GM19240 (cell line): ENCODE results near the gene HDGFL2.
"Not testable (repeated sequence)": the region's sequence is repeated elsewhere in the genome, so short reads cannot be mapped to it uniquely, and the experiment has no call there.

ENCODE experiments used
- DNase-seq: peaks from one replicate; pipeline ENCODE4 v3.0.0; 2011; ENCODE audit warnings: low spot score; ENCODE audit not compliant: insufficient read length

HDGFL2 gene

DNA sequence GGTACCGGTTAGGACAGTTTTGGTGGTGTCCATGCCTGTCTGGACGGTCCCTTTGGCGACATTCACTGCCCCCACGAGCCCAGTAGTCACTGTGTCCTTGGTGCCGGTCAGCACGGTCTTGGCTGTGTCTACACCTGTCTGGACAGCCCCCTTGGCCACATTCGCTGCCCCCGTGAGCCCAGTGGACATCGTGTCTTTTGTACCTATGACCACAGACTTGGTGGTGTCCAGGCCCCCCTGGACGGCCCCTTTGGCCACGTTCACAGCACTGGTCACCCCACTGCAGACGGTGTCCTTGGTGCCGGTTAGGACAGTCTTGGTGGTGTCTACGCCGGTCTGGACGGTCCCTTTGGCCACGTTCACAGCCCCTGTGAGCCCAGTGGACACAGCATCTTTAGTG is 40.0 kb downstream of the HDGFL2 start:
- DNase-seq, result no peak

DNA sequence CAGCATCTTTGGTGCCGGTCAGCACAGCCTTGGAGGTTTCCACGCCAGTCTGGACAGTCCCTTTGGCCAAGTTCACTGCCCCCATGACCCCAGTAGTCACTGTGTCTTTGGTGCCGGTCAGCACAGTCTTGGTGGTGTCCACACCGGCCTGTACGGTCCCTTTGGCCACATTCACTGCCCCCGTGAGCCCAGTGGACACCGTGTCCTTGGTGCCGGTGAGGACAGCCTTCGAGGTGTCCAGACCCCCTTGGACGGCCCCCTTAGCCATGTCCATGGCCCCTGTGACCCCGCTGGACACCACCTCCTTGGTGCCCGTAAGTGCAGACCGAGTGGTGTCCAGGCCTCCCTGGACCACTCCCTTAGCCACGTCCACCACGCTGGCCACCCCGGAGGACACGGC is 41.2 kb downstream of the HDGFL2 start:
- DNase-seq, result no peak

GRCh38 chr19:4515732-4516131 is 43.6 kb downstream of the HDGFL2 start:
- DNase-seq, result no peak

- DNase-seq, result no peak
Measured at GRCh38 chr19:4516199-4516938, 44.3 kb downstream of the HDGFL2 start.

GRCh38 chr19:4516939-4517300 is 44.8 kb downstream of the HDGFL2 start:
- DNase-seq, result no peak

DNA sequence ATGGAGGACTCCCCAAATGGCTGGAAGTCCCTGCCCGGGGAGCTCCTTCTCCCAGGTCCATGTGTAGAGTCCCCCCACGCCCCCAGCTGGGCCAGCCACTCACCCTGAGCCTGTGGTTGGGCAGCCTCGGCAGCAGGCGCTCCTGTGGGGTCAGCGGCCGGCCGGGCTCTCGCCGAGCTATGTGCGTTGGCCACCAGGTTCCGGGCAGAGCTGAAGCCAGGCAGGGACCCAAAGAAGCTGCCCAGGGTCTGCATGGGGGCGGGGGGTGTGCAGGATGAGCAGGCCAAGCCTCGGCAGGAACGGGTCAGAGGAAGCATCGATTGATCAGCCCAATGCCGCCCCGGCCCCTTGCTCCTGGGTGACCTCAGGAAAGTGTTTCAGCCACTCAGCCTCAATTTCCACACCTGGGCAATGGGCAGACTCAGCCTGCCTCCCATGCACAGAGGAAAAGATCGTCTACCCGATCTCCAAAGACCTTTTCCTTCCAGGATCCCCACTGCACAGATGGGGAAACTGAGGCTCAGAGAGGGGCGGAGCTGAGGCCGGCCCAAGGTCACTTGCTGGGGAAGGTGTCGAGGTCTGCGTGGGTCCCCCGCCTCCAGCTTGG is 45.5 kb downstream of the HDGFL2 start:
- no peak for DNase-seq

GRCh38 chr19:4518345-4519171 is 46.5 kb downstream of the HDGFL2 start, which contains the start of gene PLIN4:
PLIN4 (minus strand) TSS chr19:4518486; CDS start chr19:4518272, 214 bp downstream.
- DNase-seq, result no peak

GRCh38 chr19:4519172-4519496 is 47.0 kb downstream of the HDGFL2 start:
- DNase-seq, result no peak

GRCh38 chr19:4519521-4520277 is 47.6 kb downstream of the HDGFL2 start:
- no peak for DNase-seq

GRCh38 chr19:4521170-4521887 is 49.2 kb downstream of the HDGFL2 start:
- DNase-seq, result no peak

GRCh38 chr19:4521888-4522242 is 49.8 kb downstream of the HDGFL2 start:
- no peak for DNase-seq

DNA sequence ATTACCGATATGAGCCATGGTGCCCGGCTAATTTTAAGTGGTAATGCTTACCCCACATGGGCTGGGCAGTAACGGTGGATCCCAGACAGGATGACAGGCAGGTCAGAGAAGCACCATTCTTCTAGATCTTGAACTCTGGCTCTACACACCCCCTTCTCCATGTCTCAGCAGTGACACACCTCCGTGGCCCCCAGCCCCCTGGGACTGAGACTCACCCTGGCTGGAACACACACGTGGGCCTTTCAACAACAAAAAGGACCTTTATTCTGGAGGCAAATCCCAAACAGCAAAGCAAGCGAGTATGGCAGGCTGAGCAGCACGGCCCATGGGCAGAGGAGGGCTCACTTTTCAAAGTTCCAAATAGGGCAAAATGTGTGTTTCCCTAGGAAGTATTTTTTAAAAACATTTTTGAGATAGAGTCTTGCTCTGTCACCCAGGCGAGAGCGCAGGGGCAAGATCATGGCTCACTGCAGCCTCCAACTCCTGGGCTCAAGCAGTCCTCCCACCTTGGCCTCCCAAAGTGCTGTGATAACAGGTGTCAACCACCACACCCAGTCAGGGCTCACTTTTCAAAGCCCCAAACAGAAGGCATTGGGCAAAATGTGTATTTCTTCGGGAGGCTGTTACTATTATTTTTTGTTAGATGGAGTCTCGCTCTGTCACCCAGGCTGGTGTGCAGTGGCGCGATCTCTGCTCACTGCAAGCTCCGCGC is 50.4 kb downstream of the HDGFL2 start:
- no peak for DNase-seq

DNA sequence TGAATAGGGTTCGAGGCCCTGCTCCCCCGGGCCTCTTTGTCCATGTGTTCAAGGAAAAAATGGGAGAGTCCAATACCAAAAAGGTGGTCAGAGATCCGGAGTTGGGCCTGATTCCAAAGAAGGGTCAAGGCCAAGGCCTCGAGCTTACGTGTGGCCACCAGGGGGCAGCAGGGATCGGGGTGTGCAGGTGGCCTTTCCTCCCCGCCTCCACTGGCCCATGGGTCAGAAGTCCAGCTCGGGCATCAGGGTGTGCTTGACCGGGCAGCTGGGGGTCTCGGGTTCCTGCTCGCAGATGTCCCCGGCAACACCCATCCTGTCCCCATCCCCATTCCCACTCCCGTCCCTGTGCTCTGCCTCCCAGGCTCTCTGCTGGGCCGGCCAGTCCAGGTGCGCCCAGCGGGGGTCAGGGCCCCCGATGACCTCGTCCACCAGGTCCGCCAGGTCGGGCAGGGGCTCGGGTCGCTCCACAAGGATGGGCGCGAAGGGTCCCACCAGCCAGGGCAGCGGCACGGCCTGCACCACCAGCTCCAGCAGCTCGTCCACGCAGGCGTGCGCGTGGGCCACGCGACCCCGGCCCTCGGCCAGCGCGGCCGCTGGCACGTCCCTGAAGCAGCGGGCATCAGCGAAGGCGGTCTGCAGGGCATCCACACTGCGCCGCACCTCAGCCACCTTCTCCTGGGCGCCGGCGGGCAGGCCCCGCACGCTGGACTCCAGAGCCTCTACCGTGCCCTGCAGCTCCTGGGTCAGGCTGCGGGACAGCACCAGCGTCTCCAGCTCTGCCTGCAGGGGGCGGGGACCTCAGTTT is 51.4 kb downstream of the HDGFL2 start:
- DNase-seq, result no peak

DNA sequence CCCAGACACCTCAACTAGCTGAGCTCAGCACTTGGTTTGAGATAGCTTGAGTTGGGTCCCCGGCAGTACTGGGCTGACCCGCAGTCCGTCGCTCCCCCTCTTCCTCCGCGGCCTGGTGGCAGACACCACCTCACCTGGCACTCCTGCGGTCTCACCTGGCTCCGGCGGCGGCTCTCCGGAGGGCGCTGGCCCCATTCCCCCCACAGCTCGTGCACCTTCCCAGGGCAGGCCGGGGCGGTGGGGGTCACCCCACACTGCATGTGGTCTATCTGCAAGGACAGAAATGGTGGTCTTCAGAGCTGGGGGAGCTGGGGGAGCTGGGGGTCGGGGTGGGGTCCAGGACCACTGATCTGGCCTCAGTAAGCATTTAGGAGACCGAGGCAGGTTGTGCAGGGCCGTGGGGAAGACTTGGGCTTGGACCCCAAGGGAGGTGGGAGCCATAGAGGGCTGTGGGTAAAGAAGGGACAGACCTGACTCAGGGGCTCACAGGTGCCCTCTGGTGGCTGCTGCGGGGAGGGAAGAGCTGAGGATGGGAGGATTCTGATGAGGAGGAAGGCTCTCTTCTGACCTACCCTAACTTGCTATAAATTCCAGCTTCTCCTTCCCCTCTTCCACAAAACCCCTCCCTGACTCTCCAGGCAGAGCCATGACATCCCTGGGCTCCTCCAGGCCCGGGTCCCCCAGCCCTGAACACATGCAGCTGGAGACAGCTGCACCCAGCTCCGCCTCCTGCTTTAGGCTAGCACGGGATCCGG is 52.9 kb downstream of the HDGFL2 start:
- DNase-seq, result peak; percentile 57

DNA sequence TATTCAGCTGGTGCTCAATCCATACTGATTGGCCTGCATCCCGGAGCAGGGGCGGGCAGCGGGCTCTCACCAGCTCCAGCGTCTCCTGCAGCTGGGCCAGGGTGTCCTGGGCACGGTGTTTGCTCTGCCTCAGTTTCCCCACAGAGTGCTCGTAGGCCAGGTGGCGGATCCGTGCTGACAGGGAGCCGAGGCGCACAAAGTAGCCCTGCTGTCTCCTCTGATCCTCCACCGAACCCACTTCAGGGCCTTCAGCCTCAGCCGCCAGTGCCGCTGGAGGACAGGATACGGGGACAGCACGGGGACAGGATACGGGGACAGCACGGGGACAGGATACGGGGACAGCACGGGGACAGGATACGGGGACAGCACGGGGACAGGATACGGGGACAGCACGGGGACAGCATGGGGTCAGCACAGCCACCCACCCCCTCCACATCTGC is 53.5 kb downstream of the HDGFL2 start:
- DNase-seq, result no peak

DNA sequence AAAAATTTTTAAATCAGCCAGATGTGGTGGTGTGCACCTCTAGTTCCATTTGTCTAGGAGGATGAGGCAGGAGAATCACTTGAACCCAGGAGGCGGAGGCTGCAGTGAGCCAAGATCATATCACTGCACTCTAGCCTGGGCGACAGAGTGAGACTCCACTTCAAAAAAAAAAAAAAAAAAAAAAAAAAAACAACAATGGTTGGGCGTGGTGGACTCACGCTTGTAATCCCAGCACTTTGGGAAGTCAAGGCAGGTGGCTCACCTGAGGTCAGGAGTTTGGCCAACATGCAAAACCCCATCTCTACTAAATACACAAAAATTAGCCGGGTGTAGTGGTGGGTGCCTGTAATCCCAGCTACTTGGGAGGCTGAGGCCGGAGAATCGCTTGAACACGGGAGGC is 55.3 kb downstream of the HDGFL2 start:
- not testable (repeated sequence) for DNase-seq

- no peak for DNase-seq
Measured at GRCh38 chr19:4528843-4529242, 56.7 kb downstream of the HDGFL2 start.

DNA sequence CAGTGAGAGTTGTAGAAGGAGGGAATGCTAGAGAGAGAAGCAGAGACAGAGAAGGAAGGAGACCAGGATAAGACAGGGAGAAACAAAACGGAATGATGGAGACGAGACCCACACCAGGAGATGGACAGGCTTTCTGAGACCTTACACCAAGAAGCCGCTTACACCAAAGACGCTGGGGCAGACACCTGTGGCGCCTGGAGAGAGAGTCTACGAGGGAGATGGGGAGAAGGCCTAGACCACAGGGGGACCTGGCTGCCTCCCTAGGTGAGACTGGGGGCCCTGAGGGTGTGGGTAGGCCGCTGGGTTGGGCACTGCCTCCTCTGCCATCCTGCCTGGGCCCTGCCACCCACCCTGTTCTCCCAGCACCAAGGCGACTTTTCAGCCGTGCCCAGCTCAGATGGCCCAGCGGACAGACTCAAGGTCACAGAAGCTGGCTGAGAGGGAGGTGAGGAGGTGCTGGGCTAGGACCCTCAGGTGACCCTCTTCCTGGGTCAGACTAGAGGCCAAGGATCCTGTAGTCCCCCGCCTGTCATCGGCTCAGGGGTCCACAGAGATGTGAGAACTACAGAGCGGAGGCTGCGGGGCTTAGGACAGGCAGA is 57.9 kb downstream of the HDGFL2 start:
- DNase-seq, result no peak
